Activated CD4-positive, alpha-beta memory T cell treated with anti-CD3 and anti-CD28 coated beads for 36 hours (primary cell): ENCODE results near the gene ARSB. TPM values are rescaled to one million over a fixed set of nuclear protein-coding genes. Genes with fewer than 3 reads are reported as not detected.

ENCODE experiments used
- CTCF ChIA-PET: fragments of 350-600 bp; sonication (Branson Sonifier 250); formaldehyde crosslinking; loops from one replicate; lab custom pipeline; 2021; ENCODE audit warnings: antibody characterized with exemption, inconsistent platforms; lab: Charles Lee
- POLR2A ChIA-PET: fragments of 350-600 bp; sonication (Branson Sonifier 250); formaldehyde crosslinking; loops from one replicate; lab custom pipeline; 2021; ENCODE audit warnings: antibody characterized with exemption; lab: Charles Lee
- DNase-seq: peaks from one replicate; pipeline ENCODE4 v3.0.0-alpha.2; 2020
- H3K27ac Mint-ChIP-seq: one replicate; pipeline ENCODE4 v1.8.0; 2021; ENCODE audit warnings: mixed read lengths
- H3K27me3 Mint-ChIP-seq: one replicate; pipeline ENCODE4 v1.8.0; 2021; ENCODE audit warnings: mixed read lengths
- H3K36me3 Mint-ChIP-seq: one replicate; pipeline ENCODE4 v1.8.0; 2021; ENCODE audit warnings: mixed read lengths
- H3K4me1 Mint-ChIP-seq: one replicate; pipeline ENCODE4 v1.8.0; 2021; ENCODE audit warnings: low read depth, mixed read lengths
- H3K4me3 Mint-ChIP-seq: one replicate; pipeline ENCODE4 v1.8.0; 2021; ENCODE audit warnings: mild to moderate bottlenecking, mixed read lengths
- H3K9me3 Mint-ChIP-seq: one replicate; pipeline ENCODE4 v1.8.0; 2021; ENCODE audit warnings: mixed read lengths
- intact Hi-C: fragments of 100-400 bp; cut with micrococcal nuclease; formaldehyde crosslinking; loops from one replicate; pipeline ENCODE4 v1.15.1; 2023
- total RNA-seq, 2 experiments: library from RNA; stranded (reverse); gene quantifications; one replicate each; pipeline ENCODE4 v1.2.3, GENCODE V29; 2021

The ARSB gene
- total RNA-seq, 2 experiments from 2014 or later = 9.3 to 9.9 TPM

- ChIA-PET CTCF (no interaction called here), POLR2A (no interaction called here)
- H3K36me3 Mint-ChIP-seq = no peaks in the 10 kb centered on the region
- H3K27ac Mint-ChIP-seq = no peak overlapping the region
- no peak for DNase-seq
- peaks cover 2% of the 10 kb centered on the region for H3K9me3 Mint-ChIP-seq
- H3K4me1 Mint-ChIP-seq = no peaks in the 10 kb centered on the region
- H3K4me3 Mint-ChIP-seq = no peak overlapping the region
- no peaks in the 10 kb centered on the region for H3K27me3 Mint-ChIP-seq
- intact Hi-C loops = no loop called here
These were observed 139.6 kb downstream of the ARSB start for GRCh38 chr5:78845470-78845869.

- Mint-ChIP-seq H3K4me1 (no peaks in the 10 kb centered on the region), H3K9me3 (peaks cover 2% of the 10 kb centered on the region), H3K36me3 (no peaks in the 10 kb centered on the region), H3K27ac (no peak overlapping the region), H3K27me3 (no peaks in the 10 kb centered on the region), H3K4me3 (no peak overlapping the region)
- intact Hi-C loops = no loop called here
- CTCF ChIA-PET = no interaction called here
- DNase-seq = no peak
- POLR2A ChIA-PET = no interaction called here
These were observed 141.7 kb downstream of the ARSB start for GRCh38 chr5:78843436-78843835.

GRCh38 chr5:78841767-78842166, 143.3 kb downstream of the ARSB start:
- Mint-ChIP-seq H3K4me1 (no peaks in the 10 kb centered on the region), H3K27ac (no peak overlapping the region), H3K4me3 (no peak overlapping the region), H3K9me3 (no peaks in the 10 kb centered on the region), H3K36me3 (peaks cover 5% of the 10 kb centered on the region), H3K27me3 (no peaks in the 10 kb centered on the region)
- no peak for DNase-seq
- POLR2A ChIA-PET = no interaction called here
- intact Hi-C loops = no loop called here
- CTCF ChIA-PET = no interaction called here

- ChIA-PET POLR2A (no interaction called here), CTCF (no interaction called here)
- no peaks in the 10 kb centered on the region for H3K9me3 Mint-ChIP-seq
- no peak for DNase-seq
- intact Hi-C loops = no loop called here
- no peaks in the 10 kb centered on the region for H3K4me1 Mint-ChIP-seq
- H3K4me3 Mint-ChIP-seq = no peak overlapping the region
- H3K36me3 Mint-ChIP-seq = peaks cover 17% of the 10 kb centered on the region
- no peaks in the 10 kb centered on the region for H3K27me3 Mint-ChIP-seq
- no peak overlapping the region for H3K27ac Mint-ChIP-seq
These were observed 146.4 kb downstream of the ARSB start for GRCh38 chr5:78838753-78839152.

GRCh38 chr5:78837836-78838235, 147.3 kb downstream of the ARSB start:
- H3K9me3 Mint-ChIP-seq = no peaks in the 10 kb centered on the region
- CTCF ChIA-PET = interaction anchor here (0.6 kb wide), 1 partner anchor 18 kb away, joined by 3 read pairs; no protein-coding TSS in a partner anchor
- peaks cover 17% of the 10 kb centered on the region for H3K36me3 Mint-ChIP-seq

GRCh38 chr5:78835176-78835575, 149.9 kb downstream of the ARSB start:
- Mint-ChIP-seq H3K4me1 (no peaks in the 10 kb centered on the region), H3K27ac (no peak overlapping the region), H3K9me3 (no peaks in the 10 kb centered on the region), H3K27me3 (no peaks in the 10 kb centered on the region), H3K36me3 (peaks cover 19% of the 10 kb centered on the region), H3K4me3 (no peak overlapping the region)
- intact Hi-C loops = no loop called here
- ChIA-PET CTCF (no interaction called here), POLR2A (no interaction called here)
- no peak for DNase-seq

More at GRCh38 chr5:78837836-78838235, 147.3 kb downstream of the ARSB start:
- Mint-ChIP-seq H3K27me3 (no peaks in the 10 kb centered on the region), H3K27ac (no peak overlapping the region), H3K4me3 (no peak overlapping the region), H3K4me1 (no peaks in the 10 kb centered on the region)
- POLR2A ChIA-PET = no interaction called here
- no peak for DNase-seq
- intact Hi-C loops = no loop called here

- intact Hi-C loops = no loop called here
- no peaks in the 10 kb centered on the region for H3K9me3 Mint-ChIP-seq
- POLR2A ChIA-PET = no interaction called here
These were observed 151.8 kb downstream of the ARSB start for GRCh38 chr5:78833284-78833683.

GRCh38 chr5:78830528-78831046, 154.5 kb downstream of the ARSB start:
- peaks cover 7% of the 10 kb centered on the region for H3K36me3 Mint-ChIP-seq
- no peaks in the 10 kb centered on the region for H3K4me1 Mint-ChIP-seq
- no peak overlapping the region for H3K27ac Mint-ChIP-seq
- intact Hi-C loops = no loop called here
- POLR2A ChIA-PET = no interaction called here
- no peak overlapping the region for H3K4me3 Mint-ChIP-seq
- CTCF ChIA-PET = interaction anchor here (1.0 kb wide), 1 partner anchor 56 kb away, joined by 3 read pairs; no protein-coding TSS in a partner anchor
- H3K9me3 Mint-ChIP-seq = no peaks in the 10 kb centered on the region
- H3K27me3 Mint-ChIP-seq = no peaks in the 10 kb centered on the region
- DNase-seq = no peak

More at GRCh38 chr5:78833284-78833683, 151.8 kb downstream of the ARSB start:
- Mint-ChIP-seq H3K27ac (no peak overlapping the region), H3K27me3 (no peaks in the 10 kb centered on the region), H3K4me3 (no peak overlapping the region), H3K36me3 (peaks cover 20% of the 10 kb centered on the region), H3K4me1 (no peaks in the 10 kb centered on the region)
- no peak for DNase-seq
- CTCF ChIA-PET = no interaction called here

GRCh38 chr5:78829811-78830527, 155.1 kb downstream of the ARSB start:
- no peaks in the 10 kb centered on the region for H3K4me1 Mint-ChIP-seq
- CTCF ChIA-PET = interaction anchor here (1.0 kb wide), 1 partner anchor 57 kb away, joined by 3 read pairs; no protein-coding TSS in a partner anchor
- no peaks in the 10 kb centered on the region for H3K9me3 Mint-ChIP-seq
- H3K4me3 Mint-ChIP-seq = no peak overlapping the region
- H3K36me3 Mint-ChIP-seq = peaks cover 4% of the 10 kb centered on the region
- no peak overlapping the region for H3K27ac Mint-ChIP-seq
- DNase-seq = no peak
- intact Hi-C loops = no loop called here
- POLR2A ChIA-PET = no interaction called here
- no peaks in the 10 kb centered on the region for H3K27me3 Mint-ChIP-seq

GRCh38 chr5:78827725-78828124, 157.4 kb downstream of the ARSB start:
- ChIA-PET POLR2A (no interaction called here), CTCF (no interaction called here)
- DNase-seq = no peak
- Mint-ChIP-seq H3K4me3 (no peak overlapping the region), H3K27ac (no peak overlapping the region), H3K4me1 (no peaks in the 10 kb centered on the region), H3K36me3 (peaks cover 8% of the 10 kb centered on the region), H3K9me3 (no peaks in the 10 kb centered on the region), H3K27me3 (no peaks in the 10 kb centered on the region)
- intact Hi-C loops = no loop called here

GRCh38 chr5:78824831-78825281, 160.3 kb downstream of the ARSB start:
- Mint-ChIP-seq H3K4me3 (no peak overlapping the region), H3K36me3 (peaks cover 9% of the 10 kb centered on the region), H3K27ac (no peak overlapping the region), H3K9me3 (no peaks in the 10 kb centered on the region), H3K4me1 (no peaks in the 10 kb centered on the region), H3K27me3 (no peaks in the 10 kb centered on the region)
- POLR2A ChIA-PET = no interaction called here
- intact Hi-C loops = no loop called here
- CTCF ChIA-PET = interaction anchor here (0.7 kb wide), 1 partner anchor 9 kb away, joined by 3 read pairs; no protein-coding TSS in a partner anchor
- DNase-seq = no peak

GRCh38 chr5:78823196-78823595, 161.9 kb downstream of the ARSB start:
- H3K9me3 Mint-ChIP-seq = no peaks in the 10 kb centered on the region
- no peak overlapping the region for H3K4me3 Mint-ChIP-seq
- ChIA-PET CTCF (no interaction called here), POLR2A (no interaction called here)
- no peaks in the 10 kb centered on the region for H3K4me1 Mint-ChIP-seq
- peaks cover 9% of the 10 kb centered on the region for H3K36me3 Mint-ChIP-seq
- intact Hi-C loops = no loop called here
- H3K27me3 Mint-ChIP-seq = no peaks in the 10 kb centered on the region
- no peak overlapping the region for H3K27ac Mint-ChIP-seq
- DNase-seq = no peak
